KG1 (cell line): ENCODE results near the gene OR4B1.

Experiments
- DNase-seq: peaks from one replicate; lab custom pipeline; 2025; lab: John Stamatoyannopoulos, UW

Gene OR4B1

DNA sequence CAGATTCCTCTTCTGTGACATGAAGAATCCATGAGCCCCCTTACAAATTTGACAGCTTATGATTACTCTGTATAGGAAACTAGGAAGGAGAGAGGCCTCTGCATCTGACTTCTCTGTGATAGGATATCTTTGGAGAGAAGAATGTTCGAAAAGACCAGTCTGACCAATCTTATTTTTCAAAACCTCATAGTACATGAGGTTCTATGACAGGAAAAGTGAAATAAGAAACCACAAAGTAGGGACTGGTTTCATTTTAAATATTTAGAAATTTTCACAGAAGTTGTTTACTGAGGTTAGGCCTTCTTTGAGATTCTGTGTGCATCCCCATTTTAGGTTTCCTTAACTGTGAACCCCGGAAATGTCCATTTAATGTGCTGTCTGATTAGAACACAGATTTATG, 45.0 kb downstream of the OR4B1 start:
- DNase-seq, result no peak

DNA sequence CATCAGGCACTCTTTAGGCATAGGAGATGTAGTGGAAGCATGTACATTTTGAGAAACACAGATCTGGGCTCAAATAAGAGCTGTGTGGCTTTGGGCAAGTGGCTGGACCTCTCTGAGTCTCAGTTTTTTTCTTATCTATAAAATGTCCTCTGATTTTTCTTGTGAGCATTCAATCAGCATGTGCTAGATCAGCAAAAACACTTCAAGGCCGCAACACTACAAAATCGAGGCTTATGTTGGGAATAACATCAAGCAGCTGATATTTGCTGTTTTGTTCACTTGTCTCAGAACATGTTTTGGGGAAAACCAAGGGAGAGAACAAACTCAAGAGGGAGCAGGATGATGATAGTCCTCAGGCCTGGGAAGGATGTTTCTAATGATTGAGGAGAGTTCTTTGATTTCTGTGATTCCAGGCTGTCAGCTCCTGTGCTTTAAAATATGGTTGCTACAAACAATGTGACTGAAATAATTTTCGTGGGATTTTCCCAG, 46.9 kb downstream of the OR4B1 start, which contains the start of gene OR4X1:
OR4X1 (plus strand) TSS at position 439 of the 489 bp plus-strand sequence; CDS start at position 439, 0 bp downstream.
- DNase-seq, result no peak
